Kidney (tissue), 14 donors: ENCODE measurements around the gene CLOCK. TPM values are rescaled to one million over a fixed set of nuclear protein-coding genes. Genes with fewer than 3 reads are reported as not detected.

Source experiments
- DNase-seq, 5 donors: peaks; one replicate each; pipeline ENCODE4 v3.0.0-alpha.2; 2013 to 2020
- FAIRE-seq: peaks from 2 replicates; lab custom pipeline; 2012; peaks lifted over from hg19 to GRCh38; lab: Jason Lieb, UNC
- H3K27ac ChIP-seq, 2 donors: one replicate each; pipeline ENCODE4 v1.7.0; 2013; ENCODE audit warnings: low read depth in 2 of 2, low read length in 2 of 2, inconsistent platforms in 1 of 2
- H3K27me3 ChIP-seq: one replicate; pipeline ENCODE4 v1.7.1; 2013; ENCODE audit warnings: low read length, inconsistent platforms; ENCODE audit not compliant: control insufficient read depth, insufficient read depth
- H3K36me3 ChIP-seq, 3 donors: one replicate each; pipeline versions ENCODE4 v1.7.0 to v1.7.1; 2013; ENCODE audit warnings: low read length in 3 of 3, control low read depth in 1 of 3, inconsistent platforms in 1 of 3; ENCODE audit not compliant: insufficient read depth in 3 of 3, control insufficient read depth in 2 of 3
- H3K4me1 ChIP-seq, 3 donors: one replicate each; pipeline versions ENCODE4 v1.7.0 to v1.7.1; 2013; ENCODE audit warnings: low read length in 3 of 3, inconsistent platforms in 1 of 3, low read depth in 1 of 3; ENCODE audit not compliant: control insufficient read depth in 2 of 3, insufficient read depth in 2 of 3
- H3K4me3 ChIP-seq, 3 donors: one replicate each; pipeline versions ENCODE4 v1.7.0 to v1.8.1; 2013; ENCODE audit warnings: low read length in 3 of 3, control low read depth in 1 of 3, inconsistent platforms in 1 of 3
- H3K9ac ChIP-seq, 3 donors: one replicate each; pipeline versions ENCODE4 v1.7.0 to v1.7.1; 2013; ENCODE audit warnings: low read length in 3 of 3, control low read depth in 1 of 3, inconsistent platforms in 1 of 3
- H3K9me3 ChIP-seq, 3 donors: one replicate each; pipeline versions ENCODE4 v1.7.0 to v1.7.1; 2013; ENCODE audit warnings: low read length in 3 of 3, control low read depth in 1 of 3, inconsistent platforms in 1 of 3; ENCODE audit not compliant: control insufficient read depth in 2 of 3, insufficient read depth in 1 of 3
- CTCF ChIP-seq: IDR thresholded peaks from 3 replicates; pipeline ENCODE4 v1.5.1; 2012; ENCODE audit warnings: mild to moderate bottlenecking, moderate library complexity, borderline replicate concordance; ENCODE audit not compliant: insufficient read depth; ENCODE audit errors: extremely low read depth
- intact Hi-C: fragments of 100-400 bp; cut with DNase I; formaldehyde crosslinking; loops from one replicate; pipeline ENCODE4 v1.11.1; 2022
- polyA plus RNA-seq: library from polyadenylated mRNA; stranded (reverse); fragments of 350-450 nt; fragmentation: Illumina TruSeq; extraction: RNeasy Lipid Tissue Mini Kit (QIAGEN cat#74804); gene quantifications from one replicate; pipeline ENCODE4 v1.2.3, GENCODE V29; 2014; ENCODE audit warnings: low read depth, low replicate concordance; ENCODE audit not compliant: insufficient read depth
- total RNA-seq: library from RNA; stranded (reverse); fragmentation: NEBNext Ultra II Directional; extraction: Animal tissue kit (Norgen Biotek cat#: 25700); gene quantifications from one replicate; pipeline ENCODE4 v1.2.1, GENCODE V29; 2021
- donor health status: control.
- donor health status: control.
- donor health status: control.
- donor health status: control.
- donor health status: control.
- donor health status: DM: yes; HTN: yes; CAD: no.
- donor health status: Normal renal cell carcinoma (clear cell type).

The CLOCK gene
- total and polyA plus RNA-seq, 2 donors from 2014 or later: 3.8 to 28.9 TPM

- no peaks in the 10 kb centered on the region for H3K27me3 ChIP-seq
- H3K36me3 ChIP-seq: no peaks in the 10 kb centered on the region
- no peak overlapping the region for H3K4me3 ChIP-seq
- H3K9me3 ChIP-seq: no peaks in the 10 kb centered on the region
- DNase-seq (no peak), FAIRE-seq (no peak)
- no peak overlapping the region for H3K27ac ChIP-seq
- TF ChIP-seq CTCF: no peak
- intact Hi-C loops: no loop called here
- no peaks in the 10 kb centered on the region for H3K4me1 ChIP-seq
- H3K9ac ChIP-seq: no peak overlapping the region
Observed at GRCh38 chr4:55498051-55498450, 48.7 kb downstream of the CLOCK start.

- intact Hi-C loops: no loop called here
- no peak for FAIRE-seq
- H3K27me3 ChIP-seq: no peaks in the 10 kb centered on the region
- DNase-seq: no peak
- H3K4me3 ChIP-seq: no peak overlapping the region
- H3K4me1 ChIP-seq: no peaks in the 10 kb centered on the region
- peaks cover 0 to 7% (median 3%) of the 10 kb centered on the region in 3 donors for H3K36me3 ChIP-seq
- no peaks in the 10 kb centered on the region for H3K9me3 ChIP-seq
- no peak overlapping the region for H3K27ac ChIP-seq
- no peak for TF ChIP-seq CTCF
- no peak overlapping the region for H3K9ac ChIP-seq
Observed at GRCh38 chr4:55491486-55491885, 55.2 kb downstream of the CLOCK start.

GRCh38 chr4:55488716-55489115 is 58.0 kb downstream of the CLOCK start:
- intact Hi-C loops: no loop called here
- H3K9ac ChIP-seq: no peak overlapping the region
- no peaks in the 10 kb centered on the region for H3K27me3 ChIP-seq
- FAIRE-seq: no peak
- DNase-seq: no peak
- no peak for TF ChIP-seq CTCF
- no peaks in the 10 kb centered on the region for H3K4me1 ChIP-seq
- no peak overlapping the region for H3K27ac ChIP-seq
- H3K36me3 ChIP-seq: peaks cover 0 to 7% (median 3%) of the 10 kb centered on the region in 3 donors
- H3K4me3 ChIP-seq: no peak overlapping the region
- H3K9me3 ChIP-seq: no peaks in the 10 kb centered on the region

- no peak for FAIRE-seq
- no peak for TF ChIP-seq CTCF
- H3K4me1 ChIP-seq: no peaks in the 10 kb centered on the region
Observed at GRCh38 chr4:55485821-55486220, 60.9 kb downstream of the CLOCK start.

More at GRCh38 chr4:55485821-55486220, 60.9 kb downstream of the CLOCK start:
- Histone ChIP-seq H3K9ac (no peak overlapping the region), H3K4me3 (no peak overlapping the region), H3K36me3 (peaks cover 0 to 7% (median 3%) of the 10 kb centered on the region in 3 donors), H3K27ac (no peak overlapping the region), H3K9me3 (no peaks in the 10 kb centered on the region), H3K27me3 (no peaks in the 10 kb centered on the region)
- intact Hi-C loops: no loop called here
- DNase-seq: no peak
